Naive thymus-derived CD4-positive, alpha-beta T cell (primary cell): ENCODE measurements around the gene PRKN. TPM values are rescaled to one million over a fixed set of nuclear protein-coding genes. Genes with fewer than 3 reads are reported as not detected.

Source experiments
- ATAC-seq: fragments of 150-1000 bp; cut with Tn5 transposase; 2 replicates; pipeline ENCODE4 v1.10.0; 2021; ENCODE audit warnings: mild to moderate bottlenecking, moderate library complexity
- CTCF ChIA-PET: fragments of 350-600 bp; sonication (Branson Sonifier 250); formaldehyde crosslinking; loops from one replicate; lab custom pipeline; 2021; ENCODE audit warnings: antibody characterized with exemption; lab: Charles Lee
- POLR2A ChIA-PET: fragments of 350-600 bp; sonication (Branson Sonifier 250); formaldehyde crosslinking; loops from one replicate; lab custom pipeline; 2021; ENCODE audit warnings: antibody characterized with exemption, inconsistent platforms; lab: Charles Lee
- DNase-seq, 9 donors: peaks; one replicate each; pipeline versions ENCODE4 v3.0.0 to v3.0.0-alpha.2; 2020 to 2022; ENCODE audit warnings: mixed read lengths in 1 of 9
- H3K27ac ChIP-seq: one replicate; pipeline ENCODE4 v1.7.0; 2013; ENCODE audit warnings: mild to moderate bottlenecking, low read depth, low read length, moderate library complexity
- H3K27me3 ChIP-seq, 2 donors: one replicate each; pipeline ENCODE4 v1.7.0; 2013; ENCODE audit warnings: low read length in 2 of 2, mild to moderate bottlenecking in 2 of 2, moderate library complexity in 2 of 2; ENCODE audit not compliant: control insufficient read depth in 2 of 2, insufficient read depth in 2 of 2
- H3K36me3 ChIP-seq, 3 experiments: 1 replicate in 2 of 3; 2 replicates in 1 of 3; pipeline ENCODE4 v1.7.0; 2013; ENCODE audit warnings: low read length in 3 of 3, mild to moderate bottlenecking in 3 of 3, moderate library complexity in 1 of 3; ENCODE audit not compliant: insufficient read depth in 3 of 3, control insufficient read depth in 2 of 3
- H3K4me1 ChIP-seq, 2 donors: one replicate each; pipeline ENCODE4 v1.7.0; 2013; ENCODE audit warnings: low read length in 2 of 2, mild to moderate bottlenecking in 2 of 2, moderate library complexity in 1 of 2; ENCODE audit not compliant: control insufficient read depth in 2 of 2, insufficient read depth in 2 of 2
- H3K4me3 ChIP-seq: 2 replicates; pipeline ENCODE4 v1.7.0; 2013; ENCODE audit warnings: mild to moderate bottlenecking, low read length
- H3K9me3 ChIP-seq, 3 experiments: 1 replicate in 2 of 3; 2 replicates in 1 of 3; pipeline ENCODE4 v1.7.0; 2013; ENCODE audit warnings: low read length in 3 of 3; ENCODE audit not compliant: control insufficient read depth in 2 of 3
- H3K27ac Mint-ChIP-seq, 9 donors: one replicate each; pipeline ENCODE4 v1.8.0; 2020 to 2022; ENCODE audit warnings: mixed read lengths in 9 of 9, mild to moderate bottlenecking in 8 of 9, moderate library complexity in 5 of 9, inconsistent platforms in 2 of 9
- H3K27me3 Mint-ChIP-seq, 5 donors: one replicate each; pipeline ENCODE4 v1.8.0; 2021 to 2022; ENCODE audit warnings: mixed read lengths in 5 of 5, mild to moderate bottlenecking in 1 of 5
- H3K36me3 Mint-ChIP-seq, 5 donors: one replicate each; pipeline ENCODE4 v1.8.0; 2020 to 2022; ENCODE audit warnings: mixed read lengths in 5 of 5, mild to moderate bottlenecking in 3 of 5, inconsistent platforms in 1 of 5
- H3K4me1 Mint-ChIP-seq, 7 donors: one replicate each; pipeline ENCODE4 v1.8.0; 2020 to 2022; ENCODE audit warnings: mixed read lengths in 7 of 7, mild to moderate bottlenecking in 3 of 7, inconsistent platforms in 1 of 7
- H3K4me3 Mint-ChIP-seq, 10 donors: one replicate each; pipeline ENCODE4 v1.8.0; 2020 to 2022; ENCODE audit warnings: mild to moderate bottlenecking in 10 of 10, mixed read lengths in 10 of 10, moderate library complexity in 6 of 10, inconsistent platforms in 2 of 10
- H3K9me3 Mint-ChIP-seq, 11 donors: one replicate each; pipeline ENCODE4 v1.8.0; 2020 to 2022; ENCODE audit warnings: mixed read lengths in 11 of 11, mild to moderate bottlenecking in 4 of 11, inconsistent platforms in 1 of 11, moderate library complexity in 1 of 11
- intact Hi-C, 2 donors: fragments of 100-400 bp; cut with micrococcal nuclease; formaldehyde crosslinking; loops; one replicate each; pipeline ENCODE4 v1.15.1; 2023
- polyA plus RNA-seq, 2 donors: library from polyadenylated mRNA; unstranded; fragments of 300-500 nt; fragmentation: Illumina TruSeq; gene quantifications; one replicate each; pipeline ENCODE4 v1.2.3, GENCODE V29; 2021
- total RNA-seq, 6 experiments: library from RNA in 5 of 6; stranded (reverse) in 5 of 6; gene quantifications; 1 replicate in 5 of 6; 2 replicates in 1 of 6; pipeline ENCODE4 v1.2.3 and lab custom pipeline; 2021 to 2026

Gene PRKN
- total and polyA plus RNA-seq, 7 experiments from 2014 or later, result 0.44 to 10.3 (median 8.1) TPM

- ChIA-PET CTCF (no interaction called here), POLR2A (no interaction called here)
- Histone ChIP-seq H3K27me3 (no peaks in the 10 kb centered on the region), H3K36me3 (no peaks in the 10 kb centered on the region), H3K27ac (no peak overlapping the region), H3K9me3 (no peaks in the 10 kb centered on the region), H3K4me1 (no peaks in the 10 kb centered on the region), H3K4me3 (no peak overlapping the region)
- Mint-ChIP-seq H3K4me3 (no peak overlapping the region), H3K36me3 (peaks cover 0 to 21% (median 11%) of the 10 kb centered on the region in 5 donors), H3K27me3 (no peaks in the 10 kb centered on the region), H3K9me3 (peaks cover 0 to 4% (median 0%) of the 10 kb centered on the region in 11 donors), H3K4me1 (no peaks in the 10 kb centered on the region), H3K27ac (no peak overlapping the region)
- ATAC-seq (peak; percentile 26), DNase-seq (no peak)
- intact Hi-C loops, result no loop called here
Measured at GRCh38 chr6:162056061-162056460, 671.5 kb downstream of the PRKN start.

GRCh38 chr6:162055365-162055764 is 672.2 kb downstream of the PRKN start:
- intact Hi-C loops, result no loop called here
- DNase-seq, result peak in 1 of 9 donors; percentile 22
- no peak overlapping the region for H3K4me3 Mint-ChIP-seq
- no peak for ATAC-seq
- Histone ChIP-seq H3K4me1 (no peaks in the 10 kb centered on the region), H3K27ac (no peak overlapping the region), H3K36me3 (no peaks in the 10 kb centered on the region), H3K9me3 (no peaks in the 10 kb centered on the region), H3K4me3 (no peak overlapping the region), H3K27me3 (no peaks in the 10 kb centered on the region)
- peaks cover 0 to 4% (median 2%) of the 10 kb centered on the region in 11 donors for H3K9me3 Mint-ChIP-seq
- H3K27me3 Mint-ChIP-seq, result no peaks in the 10 kb centered on the region
- H3K27ac Mint-ChIP-seq, result no peak overlapping the region
- POLR2A ChIA-PET, result no interaction called here
- H3K36me3 Mint-ChIP-seq, result peaks cover 0 to 23% (median 14%) of the 10 kb centered on the region in 5 donors
- H3K4me1 Mint-ChIP-seq, result no peaks in the 10 kb centered on the region
- CTCF ChIA-PET, result no interaction called here

GRCh38 chr6:162053084-162053483 is 674.5 kb downstream of the PRKN start:
- Histone ChIP-seq H3K27ac (no peak overlapping the region), H3K36me3 (no peaks in the 10 kb centered on the region), H3K9me3 (no peaks in the 10 kb centered on the region), H3K27me3 (no peaks in the 10 kb centered on the region), H3K4me1 (no peaks in the 10 kb centered on the region), H3K4me3 (no peak overlapping the region)
- ATAC-seq, result no peak
- intact Hi-C loops, result no loop called here
- ChIA-PET CTCF (no interaction called here), POLR2A (no interaction called here)
- peaks cover 0 to 25% (median 19%) of the 10 kb centered on the region in 5 donors for H3K36me3 Mint-ChIP-seq
- H3K9me3 Mint-ChIP-seq, result peaks cover 0 to 6% (median 2%) of the 10 kb centered on the region in 11 donors
- DNase-seq, result no peak
- H3K4me3 Mint-ChIP-seq, result no peak overlapping the region
- H3K27ac Mint-ChIP-seq, result no peak overlapping the region
- no peaks in the 10 kb centered on the region for H3K27me3 Mint-ChIP-seq
- no peaks in the 10 kb centered on the region for H3K4me1 Mint-ChIP-seq

- Mint-ChIP-seq H3K4me1 (no peaks in the 10 kb centered on the region), H3K9me3 (peaks cover 0 to 9% (median 3%) of the 10 kb centered on the region in 11 donors), H3K36me3 (peaks cover 0 to 30% (median 23%) of the 10 kb centered on the region in 5 donors), H3K27ac (no peak overlapping the region), H3K4me3 (no peak overlapping the region), H3K27me3 (no peaks in the 10 kb centered on the region)
- Histone ChIP-seq H3K27ac (no peak overlapping the region), H3K9me3 (no peaks in the 10 kb centered on the region), H3K4me1 (no peaks in the 10 kb centered on the region), H3K4me3 (no peak overlapping the region), H3K27me3 (no peaks in the 10 kb centered on the region), H3K36me3 (no peaks in the 10 kb centered on the region)
- ChIA-PET CTCF (no interaction called here), POLR2A (no interaction called here)
- ATAC-seq (no peak), DNase-seq (no peak)
- intact Hi-C loops, result no loop called here
Measured at GRCh38 chr6:162050579-162050978, 677.0 kb downstream of the PRKN start.

GRCh38 chr6:162046324-162046723 is 681.2 kb downstream of the PRKN start:
- Mint-ChIP-seq H3K9me3 (peaks cover 0 to 20% (median 5%) of the 10 kb centered on the region in 11 donors), H3K36me3 (peaks cover 0 to 34% (median 8%) of the 10 kb centered on the region in 5 donors), H3K4me3 (no peak overlapping the region), H3K27me3 (no peaks in the 10 kb centered on the region), H3K4me1 (no peaks in the 10 kb centered on the region), H3K27ac (no peak overlapping the region)
- Histone ChIP-seq H3K27me3 (no peaks in the 10 kb centered on the region), H3K36me3 (no peaks in the 10 kb centered on the region), H3K4me1 (no peaks in the 10 kb centered on the region), H3K4me3 (no peak overlapping the region), H3K9me3 (no peaks in the 10 kb centered on the region), H3K27ac (no peak overlapping the region)
- DNase-seq (no peak), ATAC-seq (no peak)
- intact Hi-C loops, result no loop called here
- ChIA-PET POLR2A (no interaction called here), CTCF (no interaction called here)

- no peak for DNase-seq
- Histone ChIP-seq H3K9me3 (no peaks in the 10 kb centered on the region), H3K4me3 (no peak overlapping the region), H3K4me1 (no peaks in the 10 kb centered on the region), H3K27me3 (no peaks in the 10 kb centered on the region), H3K27ac (no peak overlapping the region), H3K36me3 (no peaks in the 10 kb centered on the region)
- Mint-ChIP-seq H3K9me3 (peaks cover 0 to 14% (median 6%) of the 10 kb centered on the region in 11 donors), H3K27ac (peak overlapping the region in 1 of 9 donors; percentile 66), H3K27me3 (no peaks in the 10 kb centered on the region), H3K36me3 (peaks cover 0 to 26% (median 10%) of the 10 kb centered on the region in 5 donors), H3K4me3 (no peak overlapping the region), H3K4me1 (peaks cover 0 to 19% (median 0%) of the 10 kb centered on the region in 7 donors)
- intact Hi-C loops, result no loop called here
- ATAC-seq, result no peak
- ChIA-PET POLR2A (no interaction called here), CTCF (no interaction called here)
Measured at GRCh38 chr6:162032620-162033019, 694.9 kb downstream of the PRKN start.

- H3K4me1 Mint-ChIP-seq, result peaks cover 0 to 19% (median 0%) of the 10 kb centered on the region in 7 donors
- intact Hi-C loops, result no loop called here
- Histone ChIP-seq H3K27ac (no peak overlapping the region), H3K9me3 (no peaks in the 10 kb centered on the region), H3K36me3 (no peaks in the 10 kb centered on the region), H3K4me1 (no peaks in the 10 kb centered on the region), H3K27me3 (no peaks in the 10 kb centered on the region), H3K4me3 (no peak overlapping the region)
- peak overlapping the region in 1 of 10 donors; percentile 18 for H3K4me3 Mint-ChIP-seq
- peak overlapping the region in 2 of 9 donors; percentile 56 to 73 for H3K27ac Mint-ChIP-seq
- peaks cover 0 to 18% (median 5%) of the 10 kb centered on the region in 11 donors for H3K9me3 Mint-ChIP-seq
- peaks cover 0 to 16% (median 6%) of the 10 kb centered on the region in 5 donors for H3K36me3 Mint-ChIP-seq
- CTCF ChIA-PET, result no interaction called here
- POLR2A ChIA-PET, result no interaction called here
- no peaks in the 10 kb centered on the region for H3K27me3 Mint-ChIP-seq
- DNase-seq (no peak), ATAC-seq (no peak)
Measured at GRCh38 chr6:162029873-162030576, 697.5 kb downstream of the PRKN start.
